PC-3 (cell line): Measurements from ENCODE around the gene IL17REL.

Experiments
- CTCF ChIP-seq: fragments of 300-600 bp; sonication (generic); conservative IDR thresholded peaks from 2 replicates; pipeline ENCODE4 v1.5.1; 2017; ENCODE audit warnings: antibody characterized with exemption, low read depth, mild to moderate bottlenecking, low read length
- EZH2phosphoT487 ChIP-seq: fragments of 300-600 bp; sonication (generic); IDR thresholded peaks from 2 replicates; pipeline ENCODE4 v1.6.1; 2018; ENCODE audit warnings: mild to moderate bottlenecking, antibody characterized with exemption, low read length, borderline replicate concordance

DNA sequence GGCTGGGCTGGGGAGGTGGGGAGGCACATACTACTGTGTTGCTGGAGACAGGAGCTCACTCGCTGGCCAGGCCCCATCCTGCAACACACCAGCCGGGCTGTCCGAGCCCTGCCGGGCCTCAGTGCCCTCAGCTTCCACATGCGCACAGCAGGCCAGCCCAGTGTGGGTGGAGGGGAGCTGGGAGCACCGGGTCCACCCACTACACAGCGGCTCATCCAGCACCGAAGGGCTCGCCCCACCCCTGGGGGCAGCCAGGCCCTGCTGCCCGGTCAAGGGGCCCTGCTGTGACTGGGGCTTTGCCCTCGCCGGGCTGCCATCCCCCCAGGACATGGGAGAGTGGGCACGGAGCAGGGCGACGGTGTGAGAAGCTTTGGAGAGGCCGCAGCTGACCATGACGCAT lies 36.3 kb upstream of the IL17REL start:
- no peak for TF ChIP-seq CTCF
- no peak for TF ChIP-seq EZH2phosphoT487
